SK-N-SH (cell line): Measurements from ENCODE around the gene PARP2.

Experiments used
- CTCF ChIP-seq: fragments of 200-600 bp; sonication (generic); IDR thresholded peaks from 2 replicates; pipeline ENCODE4 v1.6.1; 2017; ENCODE audit warnings: antibody characterized with exemption, mild to moderate bottlenecking, moderate library complexity
- EZH2phosphoT487 ChIP-seq: fragments of 200-600 bp; sonication (generic); IDR thresholded peaks from 2 replicates; pipeline ENCODE4 v1.6.1; 2017; ENCODE audit warnings: low read depth, mixed run types, mild to moderate bottlenecking, antibody characterized with exemption, moderate library complexity, borderline replicate concordance
- NRF1 ChIP-seq: IDR thresholded peaks from 2 replicates; pipeline ENCODE4 v1.6.1; 2012; ENCODE audit warnings: low read depth, mild to moderate bottlenecking, low read length
- YY1 ChIP-seq: IDR thresholded peaks from 2 replicates; pipeline ENCODE4 v1.4.0; 2012; ENCODE audit warnings: low read depth, mild to moderate bottlenecking
- ZBTB33 ChIP-seq: IDR thresholded peaks from 2 replicates; pipeline ENCODE4 v1.4.0; 2012; ENCODE audit warnings: low read depth, borderline replicate concordance

GRCh38 chr14:20328705-20329104, 14.7 kb upstream of the PARP2 start:
- TF ChIP-seq CTCF (no peak), YY1 (no peak), ZBTB33 (no peak), NRF1 (no peak), EZH2phosphoT487 (no peak)
